H1 (cell line): ENCODE results near the gene DPP4. TPM values are rescaled to one million over a fixed set of nuclear protein-coding genes. Genes with fewer than 3 reads are reported as not detected.

Experiments used
- BACH1 ChIP-seq: IDR thresholded peaks from 2 replicates; pipeline ENCODE4 v1.6.1; 2012; ENCODE audit warnings: low read length, improper control_type of control experiment
- CTCF ChIP-seq, 3 experiments: IDR thresholded peaks; 1 replicate in 2 of 3; 2 replicates in 1 of 3; pipeline versions ENCODE4 v1.5.1 to v1.6.1; 2011; ENCODE audit warnings: low read length in 3 of 3, mild to moderate bottlenecking in 3 of 3, inconsistent platforms in 2 of 3, low read depth in 1 of 3, moderate library complexity in 1 of 3; ENCODE audit not compliant: insufficient read depth in 1 of 3; ENCODE audit errors: control extremely low read depth in 1 of 3
- SAP30 ChIP-seq: fragments of 300-600 bp; sonication (generic); IDR thresholded peaks from 2 replicates; pipeline ENCODE4 v1.7.1; 2012; ENCODE audit warnings: low read length, moderate library complexity, mild to moderate bottlenecking, inconsistent platforms; ENCODE audit not compliant: insufficient read depth, insufficient replicate concordance
- polyA plus RNA-seq, 7 experiments: library from polyadenylated mRNA; depleted of rRNA in 3 of 7; stranded (reverse) in 5 of 7; unstranded in 2 of 7; fragments of >200 nt in 5 of 7; fragments of 200-250 nt in 2 of 7; gene quantifications; 1 replicate in 5 of 7; 2 replicates in 1 of 7; 4 replicates in 1 of 7; pipeline versions ENCODE4 v1.2.1 to v1.2.3, GENCODE V29; 2011 to 2013; ENCODE audit warnings: missing spikeins in 2 of 7, mixed read lengths in 2 of 7
- total RNA-seq: library from RNA; stranded (reverse); fragmentation: NEBNext Ultra II Directional; extraction: Animal tissue kit (Norgen Biotek cat#: 25700); gene quantifications from 2 replicates; pipeline ENCODE4 v1.2.1, GENCODE V29; 2021
- TF ChIP-seq, protein P1 (sequence below): fragments of 300-600 bp; sonication (generic); IDR thresholded peaks from 2 replicates; pipeline ENCODE4 v1.7.1; 2012; ENCODE audit warnings: low read length, moderate library complexity, mild to moderate bottlenecking, inconsistent platforms; ENCODE audit not compliant: insufficient replicate concordance
- TF ChIP-seq, protein P2 (sequence below): IDR thresholded peaks from 2 replicates; pipeline ENCODE4 v1.6.1; 2012; ENCODE audit warnings: low read length, inconsistent platforms

Gene DPP4
- total and polyA plus RNA-seq, 2 of the 8 experiments (the other 6 are each of a cell fraction or from before 2014, with no cell fraction given), result 1.3 to 3.1 TPM

- TF ChIP-seq, protein P1, sequence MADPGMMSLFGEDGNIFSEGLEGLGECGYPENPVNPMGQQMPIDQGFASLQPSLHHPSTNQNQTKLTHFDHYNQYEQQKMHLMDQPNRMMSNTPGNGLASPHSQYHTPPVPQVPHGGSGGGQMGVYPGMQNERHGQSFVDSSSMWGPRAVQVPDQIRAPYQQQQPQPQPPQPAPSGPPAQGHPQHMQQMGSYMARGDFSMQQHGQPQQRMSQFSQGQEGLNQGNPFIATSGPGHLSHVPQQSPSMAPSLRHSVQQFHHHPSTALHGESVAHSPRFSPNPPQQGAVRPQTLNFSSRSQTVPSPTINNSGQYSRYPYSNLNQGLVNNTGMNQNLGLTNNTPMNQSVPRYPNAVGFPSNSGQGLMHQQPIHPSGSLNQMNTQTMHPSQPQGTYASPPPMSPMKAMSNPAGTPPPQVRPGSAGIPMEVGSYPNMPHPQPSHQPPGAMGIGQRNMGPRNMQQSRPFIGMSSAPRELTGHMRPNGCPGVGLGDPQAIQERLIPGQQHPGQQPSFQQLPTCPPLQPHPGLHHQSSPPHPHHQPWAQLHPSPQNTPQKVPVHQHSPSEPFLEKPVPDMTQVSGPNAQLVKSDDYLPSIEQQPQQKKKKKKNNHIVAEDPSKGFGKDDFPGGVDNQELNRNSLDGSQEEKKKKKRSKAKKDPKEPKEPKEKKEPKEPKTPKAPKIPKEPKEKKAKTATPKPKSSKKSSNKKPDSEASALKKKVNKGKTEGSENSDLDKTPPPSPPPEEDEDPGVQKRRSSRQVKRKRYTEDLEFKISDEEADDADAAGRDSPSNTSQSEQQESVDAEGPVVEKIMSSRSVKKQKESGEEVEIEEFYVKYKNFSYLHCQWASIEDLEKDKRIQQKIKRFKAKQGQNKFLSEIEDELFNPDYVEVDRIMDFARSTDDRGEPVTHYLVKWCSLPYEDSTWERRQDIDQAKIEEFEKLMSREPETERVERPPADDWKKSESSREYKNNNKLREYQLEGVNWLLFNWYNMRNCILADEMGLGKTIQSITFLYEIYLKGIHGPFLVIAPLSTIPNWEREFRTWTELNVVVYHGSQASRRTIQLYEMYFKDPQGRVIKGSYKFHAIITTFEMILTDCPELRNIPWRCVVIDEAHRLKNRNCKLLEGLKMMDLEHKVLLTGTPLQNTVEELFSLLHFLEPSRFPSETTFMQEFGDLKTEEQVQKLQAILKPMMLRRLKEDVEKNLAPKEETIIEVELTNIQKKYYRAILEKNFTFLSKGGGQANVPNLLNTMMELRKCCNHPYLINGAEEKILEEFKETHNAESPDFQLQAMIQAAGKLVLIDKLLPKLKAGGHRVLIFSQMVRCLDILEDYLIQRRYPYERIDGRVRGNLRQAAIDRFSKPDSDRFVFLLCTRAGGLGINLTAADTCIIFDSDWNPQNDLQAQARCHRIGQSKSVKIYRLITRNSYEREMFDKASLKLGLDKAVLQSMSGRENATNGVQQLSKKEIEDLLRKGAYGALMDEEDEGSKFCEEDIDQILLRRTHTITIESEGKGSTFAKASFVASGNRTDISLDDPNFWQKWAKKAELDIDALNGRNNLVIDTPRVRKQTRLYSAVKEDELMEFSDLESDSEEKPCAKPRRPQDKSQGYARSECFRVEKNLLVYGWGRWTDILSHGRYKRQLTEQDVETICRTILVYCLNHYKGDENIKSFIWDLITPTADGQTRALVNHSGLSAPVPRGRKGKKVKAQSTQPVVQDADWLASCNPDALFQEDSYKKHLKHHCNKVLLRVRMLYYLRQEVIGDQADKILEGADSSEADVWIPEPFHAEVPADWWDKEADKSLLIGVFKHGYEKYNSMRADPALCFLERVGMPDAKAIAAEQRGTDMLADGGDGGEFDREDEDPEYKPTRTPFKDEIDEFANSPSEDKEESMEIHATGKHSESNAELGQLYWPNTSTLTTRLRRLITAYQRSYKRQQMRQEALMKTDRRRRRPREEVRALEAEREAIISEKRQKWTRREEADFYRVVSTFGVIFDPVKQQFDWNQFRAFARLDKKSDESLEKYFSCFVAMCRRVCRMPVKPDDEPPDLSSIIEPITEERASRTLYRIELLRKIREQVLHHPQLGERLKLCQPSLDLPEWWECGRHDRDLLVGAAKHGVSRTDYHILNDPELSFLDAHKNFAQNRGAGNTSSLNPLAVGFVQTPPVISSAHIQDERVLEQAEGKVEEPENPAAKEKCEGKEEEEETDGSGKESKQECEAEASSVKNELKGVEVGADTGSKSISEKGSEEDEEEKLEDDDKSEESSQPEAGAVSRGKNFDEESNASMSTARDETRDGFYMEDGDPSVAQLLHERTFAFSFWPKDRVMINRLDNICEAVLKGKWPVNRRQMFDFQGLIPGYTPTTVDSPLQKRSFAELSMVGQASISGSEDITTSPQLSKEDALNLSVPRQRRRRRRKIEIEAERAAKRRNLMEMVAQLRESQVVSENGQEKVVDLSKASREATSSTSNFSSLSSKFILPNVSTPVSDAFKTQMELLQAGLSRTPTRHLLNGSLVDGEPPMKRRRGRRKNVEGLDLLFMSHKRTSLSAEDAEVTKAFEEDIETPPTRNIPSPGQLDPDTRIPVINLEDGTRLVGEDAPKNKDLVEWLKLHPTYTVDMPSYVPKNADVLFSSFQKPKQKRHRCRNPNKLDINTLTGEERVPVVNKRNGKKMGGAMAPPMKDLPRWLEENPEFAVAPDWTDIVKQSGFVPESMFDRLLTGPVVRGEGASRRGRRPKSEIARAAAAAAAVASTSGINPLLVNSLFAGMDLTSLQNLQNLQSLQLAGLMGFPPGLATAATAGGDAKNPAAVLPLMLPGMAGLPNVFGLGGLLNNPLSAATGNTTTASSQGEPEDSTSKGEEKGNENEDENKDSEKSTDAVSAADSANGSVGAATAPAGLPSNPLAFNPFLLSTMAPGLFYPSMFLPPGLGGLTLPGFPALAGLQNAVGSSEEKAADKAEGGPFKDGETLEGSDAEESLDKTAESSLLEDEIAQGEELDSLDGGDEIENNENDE, result no peak
- TF ChIP-seq BACH1 (no peak), SAP30 (no peak), CTCF (IDR thresholded peaks at IDR 0.05; ENCODE audit: control extremely low read depth in 1 of 3, insufficient read depth in 1 of 3, low read depth in 1 of 3, low read length in 3 of 3) (no peak)
- TF ChIP-seq, protein P2, sequence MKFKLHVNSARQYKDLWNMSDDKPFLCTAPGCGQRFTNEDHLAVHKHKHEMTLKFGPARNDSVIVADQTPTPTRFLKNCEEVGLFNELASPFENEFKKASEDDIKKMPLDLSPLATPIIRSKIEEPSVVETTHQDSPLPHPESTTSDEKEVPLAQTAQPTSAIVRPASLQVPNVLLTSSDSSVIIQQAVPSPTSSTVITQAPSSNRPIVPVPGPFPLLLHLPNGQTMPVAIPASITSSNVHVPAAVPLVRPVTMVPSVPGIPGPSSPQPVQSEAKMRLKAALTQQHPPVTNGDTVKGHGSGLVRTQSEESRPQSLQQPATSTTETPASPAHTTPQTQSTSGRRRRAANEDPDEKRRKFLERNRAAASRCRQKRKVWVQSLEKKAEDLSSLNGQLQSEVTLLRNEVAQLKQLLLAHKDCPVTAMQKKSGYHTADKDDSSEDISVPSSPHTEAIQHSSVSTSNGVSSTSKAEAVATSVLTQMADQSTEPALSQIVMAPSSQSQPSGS, result no peak
Observed at GRCh38 chr2:162056796-162057399, 17.1 kb downstream of the DPP4 start (continued).
